ENCODE measurements around the gene RFX2.
"Not testable (repeated sequence)": the region's sequence is repeated elsewhere in the genome, so short reads cannot be mapped to it uniquely, and the experiment has no call there.

Gene RFX2

GRCh38 chr19:5966215-5966614 lies 144.1 kb downstream of the RFX2 start:
- no peak for DNase-seq (ENCODE audit: low read depth in 1 of 2, low spot score in 1 of 2)
- no peak for TF ChIP-seq JUND (IDR thresholded peaks at IDR 0.05; ENCODE audit: low read depth)
- in situ Hi-C loops (cut with HindIII; ENCODE audit: low pct_unique_long_range_greater_than_20kb, low sequenced_read_pairs) = no loop called here

- in situ Hi-C loops (cut with HindIII; ENCODE audit: low pct_unique_long_range_greater_than_20kb, low sequenced_read_pairs) = no loop called here
- TF ChIP-seq JUND (IDR thresholded peaks at IDR 0.05; ENCODE audit: low read depth) = no peak
- no peak for DNase-seq (ENCODE audit: low read depth in 1 of 2, low spot score in 1 of 2)
Observed at GRCh38 chr19:5964816-5965565, 145.3 kb downstream of the RFX2 start.

- no peak for TF ChIP-seq JUND (IDR thresholded peaks at IDR 0.05; ENCODE audit: low read depth)
- no peak for DNase-seq (ENCODE audit: low read depth in 1 of 2, low spot score in 1 of 2)
- in situ Hi-C loops (cut with HindIII; ENCODE audit: low pct_unique_long_range_greater_than_20kb, low sequenced_read_pairs) = no loop called here
Observed at GRCh38 chr19:5963855-5964254, 146.4 kb downstream of the RFX2 start.

- DNase-seq (ENCODE audit: low read depth in 1 of 2, low spot score in 1 of 2); in situ Hi-C loops (cut with HindIII; ENCODE audit: low pct_unique_long_range_greater_than_20kb, low sequenced_read_pairs): not testable (repeated sequence)
Observed at GRCh38 chr19:5963259-5963658, 147.0 kb downstream of the RFX2 start.

GRCh38 chr19:5961969-5962945 lies 148.0 kb downstream of the RFX2 start:
- in situ Hi-C loops (cut with HindIII; ENCODE audit: low pct_unique_long_range_greater_than_20kb, low sequenced_read_pairs) = no loop called here
- peak; percentile 23 to 33 for DNase-seq (ENCODE audit: low read depth in 1 of 2, low spot score in 1 of 2)
- no peak for TF ChIP-seq JUND (IDR thresholded peaks at IDR 0.05; ENCODE audit: low read depth)

GRCh38 chr19:5961641-5961968 lies 148.7 kb downstream of the RFX2 start:
- in situ Hi-C loops (cut with HindIII; ENCODE audit: low pct_unique_long_range_greater_than_20kb, low sequenced_read_pairs) = not testable (repeated sequence)

GRCh38 chr19:5960005-5961001 lies 150.0 kb downstream of the RFX2 start:
- in situ Hi-C loops (cut with HindIII; ENCODE audit: low pct_unique_long_range_greater_than_20kb, low sequenced_read_pairs) = no loop called here
- DNase-seq (ENCODE audit: low read depth in 1 of 2, low spot score in 1 of 2) = no peak
- TF ChIP-seq JUND (IDR thresholded peaks at IDR 0.05; ENCODE audit: low read depth) = no peak

More at GRCh38 chr19:5961641-5961968, 148.7 kb downstream of the RFX2 start:
- not testable (repeated sequence) for DNase-seq (ENCODE audit: low read depth in 1 of 2, low spot score in 1 of 2)

- in situ Hi-C loops (cut with HindIII; ENCODE audit: low pct_unique_long_range_greater_than_20kb, low sequenced_read_pairs) = no loop called here
- no peak for TF ChIP-seq JUND (IDR thresholded peaks at IDR 0.05; ENCODE audit: low read depth)
- no peak for DNase-seq (ENCODE audit: low read depth in 1 of 2, low spot score in 1 of 2)
Observed at GRCh38 chr19:5959260-5960004, 150.9 kb downstream of the RFX2 start.

GRCh38 chr19:5958851-5959122 lies 151.5 kb downstream of the RFX2 start:
- in situ Hi-C loops (cut with HindIII; ENCODE audit: low pct_unique_long_range_greater_than_20kb, low sequenced_read_pairs) = no loop called here
- no peak for TF ChIP-seq JUND (IDR thresholded peaks at IDR 0.05; ENCODE audit: low read depth)
- DNase-seq (ENCODE audit: low read depth in 1 of 2, low spot score in 1 of 2) = no peak

GRCh38 chr19:5958074-5958850 lies 152.0 kb downstream of the RFX2 start:
- TF ChIP-seq JUND (IDR thresholded peaks at IDR 0.05; ENCODE audit: low read depth) = no peak
- in situ Hi-C loops (cut with HindIII; ENCODE audit: low pct_unique_long_range_greater_than_20kb, low sequenced_read_pairs) = no loop called here
- peak in 1 of 2 experiments; percentile 7 for DNase-seq (ENCODE audit: low read depth in 1 of 2, low spot score in 1 of 2)

- no peak for DNase-seq (ENCODE audit: low read depth in 1 of 2, low spot score in 1 of 2)
- in situ Hi-C loops (cut with HindIII; ENCODE audit: low pct_unique_long_range_greater_than_20kb, low sequenced_read_pairs) = no loop called here
- no peak for TF ChIP-seq JUND (IDR thresholded peaks at IDR 0.05; ENCODE audit: low read depth)
Observed at GRCh38 chr19:5957170-5957569, 153.1 kb downstream of the RFX2 start.

Data from T47D (cell line).